PC-9 (cell line): ENCODE data around the gene THAP7. TPM values are rescaled to one million over a fixed set of nuclear protein-coding genes. Genes with fewer than 3 reads are reported as not detected.
"Not testable (repeated sequence)": the region's sequence is repeated elsewhere in the genome, so short reads cannot be mapped to it uniquely, and the experiment has no call there.

Experiments
- BruUV-seq: library from RNA; stranded (reverse); fragments of 400-500 nt; replicated peaks from 2 replicates; lab custom pipeline; 2021; lab: Mats Ljungman, UMichigan
- CTCF ChIA-PET: fragments of 300-600 bp; sonication (Branson Sonifier 250); formaldehyde crosslinking; loops from one replicate; lab custom pipeline; 2022; ENCODE audit warnings: antibody characterized with exemption; lab: Charles Lee
- POLR2A ChIA-PET: fragments of 300-600 bp; sonication (Branson Sonifier 250); formaldehyde crosslinking; loops from one replicate; lab custom pipeline; 2022; ENCODE audit warnings: antibody characterized with exemption; ENCODE audit not compliant: unreplicated experiment; lab: Charles Lee
- DNase-seq, 2 experiments: peaks; one replicate each; pipeline versions ENCODE4 v3.0.0 to v3.0.0-alpha.2; 2015 to 2022; ENCODE audit warnings: mixed read lengths in 1 of 2
- H2AFZ ChIP-seq: fragments of 200-600 bp; sonication (generic); 2 replicates; pipeline ENCODE4 v1.8.1; 2017; ENCODE audit warnings: antibody characterized with exemption
- H3F3A ChIP-seq: fragments of 200-600 bp; sonication (generic); 2 replicates; pipeline ENCODE4 v1.8.1; 2017; ENCODE audit warnings: antibody characterized with exemption, mild to moderate bottlenecking, low read depth; ENCODE audit not compliant: insufficient read depth
- H3K27ac ChIP-seq: fragments of 200-600 bp; sonication (generic); 2 replicates; pipeline ENCODE4 v1.6.1; 2016; ENCODE audit warnings: mixed run types
- H3K27me3 ChIP-seq: fragments of 200-600 bp; sonication (generic); 2 replicates; pipeline ENCODE4 v1.6.1; 2016; ENCODE audit warnings: low read depth, mixed run types; ENCODE audit not compliant: insufficient read depth
- H3K36me3 ChIP-seq: fragments of 200-600 bp; sonication (generic); 2 replicates; pipeline ENCODE4 v1.6.1; 2016; ENCODE audit warnings: low read depth, mixed run types
- H3K4me1 ChIP-seq: fragments of 200-600 bp; sonication (generic); replicated peaks from 2 replicates; pipeline ENCODE4 v1.6.1; 2016; ENCODE audit warnings: mixed run types; ENCODE audit not compliant: insufficient read depth
- H3K4me2 ChIP-seq: fragments of 200-600 bp; sonication (generic); 2 replicates; pipeline ENCODE4 v1.6.1; 2017; ENCODE audit warnings: mixed run types
- H3K4me3 ChIP-seq: fragments of 200-600 bp; sonication (generic); 2 replicates; pipeline ENCODE4 v1.6.1; 2016; ENCODE audit warnings: mixed run types
- H3K79me2 ChIP-seq: fragments of 200-600 bp; sonication (generic); 2 replicates; pipeline ENCODE4 v1.6.1; 2017; ENCODE audit warnings: low read depth, mixed run types
- H3K9me2 ChIP-seq: fragments of 200-600 bp; sonication (generic); 2 replicates; pipeline ENCODE4 v1.8.1; 2017; ENCODE audit warnings: mild to moderate bottlenecking; ENCODE audit not compliant: insufficient read depth
- H3K9me3 ChIP-seq: fragments of 200-600 bp; sonication (generic); 2 replicates; pipeline ENCODE4 v1.8.1; 2016; ENCODE audit warnings: low read depth; ENCODE audit not compliant: insufficient read depth
- H4K20me1 ChIP-seq: fragments of 200-600 bp; sonication (generic); 2 replicates; pipeline ENCODE4 v1.8.1; 2017; ENCODE audit not compliant: insufficient read depth
- EZH2 ChIP-seq: fragments of 200-600 bp; sonication (generic); IDR thresholded peaks from 2 replicates; pipeline ENCODE4 v1.8.0; 2017; ENCODE audit warnings: antibody characterized with exemption, low read depth
- intact Hi-C: fragments of 100-400 bp; cut with micrococcal nuclease; formaldehyde crosslinking; loops from one replicate; pipeline ENCODE4 v1.10.0; 2022; ENCODE audit not compliant: unreplicated experiment
- total RNA-seq: library from RNA; stranded (reverse); gene quantifications from 2 replicates; pipeline ENCODE4 v1.2.3, GENCODE V29; 2021
- TF ChIP-seq, protein P1 (sequence below): fragments of 200-600 bp; sonication (generic); conservative IDR thresholded peaks from 2 replicates; pipeline ENCODE4 v1.6.1; 2017; ENCODE audit warnings: mixed run types, antibody characterized with exemption, mild to moderate bottlenecking, moderate library complexity

THAP7 gene
- total RNA-seq, 1 experiment from 2014 or later = 17.0 TPM

- Histone ChIP-seq H3F3A (no peaks in the 10 kb centered on the region), H4K20me1 (no peaks in the 10 kb centered on the region), H3K4me1 (peaks cover 13% of the 10 kb centered on the region), H3K4me3 (no peak overlapping the region), H3K9me3 (no peaks in the 10 kb centered on the region), H3K4me2 (no peak overlapping the region), H2AFZ (no peak overlapping the region), H3K79me2 (no peaks in the 10 kb centered on the region), H3K36me3 (no peaks in the 10 kb centered on the region), H3K27me3 (no peaks in the 10 kb centered on the region), H3K9me2 (no peaks in the 10 kb centered on the region), H3K27ac (no peak overlapping the region)
- TF ChIP-seq, protein P1, sequence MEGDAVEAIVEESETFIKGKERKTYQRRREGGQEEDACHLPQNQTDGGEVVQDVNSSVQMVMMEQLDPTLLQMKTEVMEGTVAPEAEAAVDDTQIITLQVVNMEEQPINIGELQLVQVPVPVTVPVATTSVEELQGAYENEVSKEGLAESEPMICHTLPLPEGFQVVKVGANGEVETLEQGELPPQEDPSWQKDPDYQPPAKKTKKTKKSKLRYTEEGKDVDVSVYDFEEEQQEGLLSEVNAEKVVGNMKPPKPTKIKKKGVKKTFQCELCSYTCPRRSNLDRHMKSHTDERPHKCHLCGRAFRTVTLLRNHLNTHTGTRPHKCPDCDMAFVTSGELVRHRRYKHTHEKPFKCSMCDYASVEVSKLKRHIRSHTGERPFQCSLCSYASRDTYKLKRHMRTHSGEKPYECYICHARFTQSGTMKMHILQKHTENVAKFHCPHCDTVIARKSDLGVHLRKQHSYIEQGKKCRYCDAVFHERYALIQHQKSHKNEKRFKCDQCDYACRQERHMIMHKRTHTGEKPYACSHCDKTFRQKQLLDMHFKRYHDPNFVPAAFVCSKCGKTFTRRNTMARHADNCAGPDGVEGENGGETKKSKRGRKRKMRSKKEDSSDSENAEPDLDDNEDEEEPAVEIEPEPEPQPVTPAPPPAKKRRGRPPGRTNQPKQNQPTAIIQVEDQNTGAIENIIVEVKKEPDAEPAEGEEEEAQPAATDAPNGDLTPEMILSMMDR = no peak
- ChIA-PET POLR2A (no interaction called here), CTCF (no interaction called here)
- DNase-seq = no peak
- BruUV-seq = no TSS peak
- intact Hi-C loops = no loop called here
Observed at GRCh38 chr22:21010426-21011113, 8.7 kb upstream of the THAP7 start.

GRCh38 chr22:21009638-21010425 is 7.9 kb upstream of the THAP7 start:
- Histone ChIP-seq H3K4me3 (no peak overlapping the region), H3K9me3 (no peaks in the 10 kb centered on the region), H4K20me1 (no peaks in the 10 kb centered on the region), H3K4me2 (no peak overlapping the region), H3K9me2 (no peaks in the 10 kb centered on the region), H3K4me1 (peaks cover 6% of the 10 kb centered on the region), H3F3A (no peaks in the 10 kb centered on the region), H3K79me2 (no peaks in the 10 kb centered on the region), H3K27me3 (no peaks in the 10 kb centered on the region), H2AFZ (no peak overlapping the region), H3K36me3 (no peaks in the 10 kb centered on the region), H3K27ac (no peak overlapping the region)
- peak; percentile 44 to 49 for DNase-seq
- BruUV-seq = no TSS peak
- TF ChIP-seq, protein P1 = no peak
- no peak for TF ChIP-seq EZH2
- ChIA-PET CTCF (no interaction called here), POLR2A (no interaction called here)
- intact Hi-C loops = loop anchor here (10.0 kb wide), 1 partner anchor 95 kb away; no protein-coding TSS in a partner anchor

- H2AFZ ChIP-seq, H3K79me2 ChIP-seq, H3K4me1 ChIP-seq, H3K4me3 ChIP-seq, POLR2A ChIA-PET, H3K27me3 ChIP-seq, H3K27ac ChIP-seq, H3F3A ChIP-seq, H3K9me2 ChIP-seq, H4K20me1 ChIP-seq, H3K9me3 ChIP-seq, CTCF ChIA-PET, DNase-seq, H3K36me3 ChIP-seq, H3K4me2 ChIP-seq, BruUV-seq: not testable (repeated sequence)
- intact Hi-C loops = loop anchor here (10.0 kb wide), 1 partner anchor 96 kb away; no protein-coding TSS in a partner anchor
Observed at GRCh38 chr22:21009208-21009607, 7.3 kb upstream of the THAP7 start.
